ENCODE measurements around the gene CD302.
"Not testable (repeated sequence)": the region's sequence is repeated elsewhere in the genome, so short reads cannot be mapped to it uniquely, and the experiment has no call there.

The CD302 gene

DNA sequence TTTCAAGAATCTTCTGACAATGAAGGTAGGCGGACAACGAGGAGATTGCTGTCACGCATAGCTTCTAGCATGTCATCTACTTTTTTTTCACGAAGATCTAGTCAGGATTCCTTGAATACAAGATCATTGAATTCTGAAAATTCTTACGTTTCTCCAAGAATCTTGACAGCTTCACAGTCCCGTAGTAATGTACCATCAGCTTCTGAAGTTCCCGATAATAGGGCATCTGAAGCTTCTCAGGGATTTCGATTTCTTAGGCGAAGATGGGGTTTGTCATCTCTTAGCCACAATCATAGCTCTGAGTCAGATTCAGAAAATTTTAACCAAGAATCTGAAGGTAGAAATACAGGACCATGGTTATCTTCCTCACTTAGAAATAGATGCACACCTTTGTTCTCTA lies 49.9 kb downstream of the CD302 start:
- no peak for DNase-seq (ENCODE audit: low read depth)

- DNase-seq (ENCODE audit: low read depth) = not testable (repeated sequence)
Observed at GRCh38 chr2:159745237-159745636, 52.8 kb downstream of the CD302 start.

DNA sequence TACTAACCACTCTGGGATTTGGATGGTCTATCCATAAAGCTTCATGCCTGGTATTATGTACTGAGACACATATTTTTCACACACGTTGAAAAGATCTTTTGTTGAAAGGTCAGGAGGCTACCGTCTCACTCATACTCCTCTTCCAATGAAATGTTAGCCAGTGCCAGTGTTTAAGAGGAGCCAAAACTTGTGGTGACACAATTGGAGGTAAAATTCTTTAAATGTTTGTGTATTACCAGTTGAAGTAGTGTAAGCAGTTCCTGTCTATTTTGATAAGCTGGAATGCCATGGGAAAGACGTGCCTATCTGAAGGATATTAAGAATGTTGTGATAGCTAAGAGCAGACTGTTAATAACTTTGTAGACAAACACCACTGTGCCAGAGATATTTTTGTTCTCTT lies 53.6 kb downstream of the CD302 start:
- DNase-seq (ENCODE audit: low read depth) = no peak

DNA sequence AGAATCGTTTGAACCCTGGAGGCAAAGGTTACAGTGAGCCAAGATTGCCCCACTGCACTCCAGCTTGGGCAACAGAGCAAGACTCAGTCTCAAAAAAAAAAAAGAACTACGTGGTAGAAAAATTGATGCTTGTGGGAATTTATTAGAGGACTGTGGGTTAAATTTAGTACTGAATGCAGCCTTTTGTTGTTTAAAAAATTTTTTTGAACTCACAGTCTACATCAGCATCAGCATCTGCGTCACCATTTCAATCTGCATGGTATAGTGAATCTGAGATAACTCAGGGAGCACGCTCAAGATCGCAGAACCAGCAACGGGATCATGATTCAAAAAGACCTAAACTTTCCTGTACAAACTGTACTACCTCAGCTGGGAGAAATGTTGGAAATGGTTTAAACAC lies 55.2 kb downstream of the CD302 start:
- no peak for DNase-seq (ENCODE audit: low read depth)

GRCh38 chr2:159738509-159739390 lies 59.3 kb downstream of the CD302 start:
- no peak for DNase-seq (ENCODE audit: low read depth)

DNA sequence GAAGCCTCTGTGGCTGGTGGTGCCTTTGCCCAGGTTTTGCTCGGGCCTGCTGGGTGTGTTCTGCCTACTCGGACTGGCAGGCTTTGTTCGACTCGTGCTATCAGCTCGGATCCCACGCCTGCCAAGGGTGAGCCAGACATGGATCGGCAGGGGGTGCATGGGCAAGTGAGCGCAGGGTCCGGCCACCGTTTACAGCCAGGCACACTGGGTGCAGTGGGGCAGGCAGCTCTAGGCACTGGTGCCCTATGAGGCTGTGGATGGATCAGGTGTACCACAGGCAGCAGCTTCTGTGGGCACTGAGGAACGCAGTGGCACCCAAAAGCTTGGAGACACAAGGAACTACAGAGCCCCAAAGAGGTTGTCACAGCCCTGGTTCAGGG lies 60.1 kb downstream of the CD302 start:
- no peak for DNase-seq (ENCODE audit: low read depth)

- DNase-seq (ENCODE audit: low read depth) = no peak
Observed at GRCh38 chr2:159737292-159737916, 60.6 kb downstream of the CD302 start.

DNA sequence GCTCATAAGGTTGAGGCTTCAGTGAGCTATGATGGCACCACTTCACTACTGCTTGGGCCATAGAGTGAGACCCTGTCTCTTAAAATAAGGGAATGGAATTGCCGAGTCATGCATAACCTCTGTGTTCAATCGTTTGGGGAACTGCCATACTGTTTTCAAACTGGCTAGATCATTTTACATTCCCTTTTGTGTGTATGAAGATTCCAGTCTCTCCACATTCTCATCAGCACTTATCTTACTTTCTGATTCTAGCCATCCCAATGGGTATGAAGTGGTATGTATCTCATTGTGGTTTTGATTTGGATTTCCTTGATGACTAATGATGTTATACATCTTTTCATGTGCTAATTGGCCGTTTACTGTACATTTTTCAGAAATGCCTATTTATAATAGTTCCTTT lies 62.0 kb downstream of the CD302 start:
- no peak for DNase-seq (ENCODE audit: low read depth)

DNA sequence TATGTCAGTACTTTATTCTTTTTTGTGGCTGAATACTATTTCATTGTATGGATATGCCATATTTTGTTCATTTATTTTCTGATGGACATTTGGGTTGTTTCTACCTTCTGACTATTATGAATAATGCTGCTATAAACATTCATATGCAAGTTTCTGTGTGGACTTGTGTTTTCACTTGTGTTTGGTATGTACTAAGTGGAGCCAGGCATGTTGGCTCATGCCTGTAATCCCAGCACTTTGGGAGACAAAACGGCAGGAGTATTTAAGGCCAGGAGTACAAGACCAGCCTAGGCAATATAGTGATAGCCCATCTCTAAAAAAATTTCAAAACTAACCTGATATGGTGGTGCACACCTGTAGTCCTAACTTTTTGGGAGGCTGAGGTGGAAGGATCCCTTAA lies 62.4 kb downstream of the CD302 start:
- DNase-seq (ENCODE audit: low read depth) = no peak

- no peak for DNase-seq (ENCODE audit: low read depth)
Observed at GRCh38 chr2:159728629-159729028, 69.4 kb downstream of the CD302 start.

DNA sequence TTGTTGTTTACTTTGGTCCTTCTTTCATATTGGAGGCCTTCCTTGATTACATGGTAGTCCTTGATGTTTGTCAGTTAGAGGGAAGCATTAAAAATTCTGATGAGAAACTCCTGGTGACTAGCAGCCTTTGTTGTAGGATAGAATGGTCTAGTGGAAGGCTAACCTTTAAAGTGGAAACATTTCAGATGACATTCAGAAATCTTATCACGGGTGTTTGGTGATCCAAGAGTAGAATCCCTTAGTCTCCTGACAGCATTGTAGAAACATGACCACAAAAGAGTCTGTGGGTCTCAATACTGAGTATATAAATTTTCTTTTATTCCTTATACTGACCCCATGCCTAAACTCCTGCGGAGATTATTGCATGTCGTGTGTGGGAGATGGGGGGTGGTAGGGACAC lies 72.3 kb downstream of the CD302 start:
- no peak for DNase-seq (ENCODE audit: low read depth)

GRCh38 chr2:159724795-159725572 lies 73.0 kb downstream of the CD302 start:
- not testable (repeated sequence) for DNase-seq (ENCODE audit: low read depth)

- no peak for DNase-seq (ENCODE audit: low read depth)
Observed at GRCh38 chr2:159722580-159722979, 75.4 kb downstream of the CD302 start.

GRCh38 chr2:159720676-159721075 lies 77.3 kb downstream of the CD302 start:
- DNase-seq (ENCODE audit: low read depth) = no peak
